ENCODE results near the gene CDK8. TPM values are rescaled to one million over a fixed set of nuclear protein-coding genes. Genes with fewer than 3 reads are reported as not detected.

The CDK8 gene
- total and polyA plus RNA-seq, 9 of the 15 experiments (the other 6 are each of a cell fraction or from before 2014, with no cell fraction given), result 11.3 to 33.7 (median 20.3) TPM

GRCh38 chr13:26257049-26257448 lies 3.1 kb downstream of the CDK8 start:
- Histone ChIP-seq H3K9me3 (replicated peaks; ENCODE audit: control insufficient read depth, insufficient read depth, low read depth, low read length) (no peaks in the 10 kb centered on the region), H3K4me2 (ENCODE audit: insufficient read depth, low read length) (no peak overlapping the region), H2AFZ (ENCODE audit: low read depth, low read length) (no peak overlapping the region), H3K4me3 (no peak overlapping the region), H3K36me3 (ENCODE audit: control insufficient read depth, insufficient read depth, low read length) (no peaks in the 10 kb centered on the region), H3K9ac (ENCODE audit: insufficient read depth in 1 of 2, low read depth in 2 of 2, low read length in 2 of 2) (no peak overlapping the region), H3K79me2 (ENCODE audit: control insufficient read depth, insufficient read depth, low read length) (peaks cover 76% of the 10 kb centered on the region), H3K27ac (ENCODE audit: extremely low read depth, low read depth, low read length) (no peak overlapping the region), H3K27me3 (ENCODE audit: control insufficient read depth in 2 of 2, insufficient read depth in 2 of 2, low read length in 2 of 2) (no peaks in the 10 kb centered on the region), H3K4me1 (replicated peaks in 1 of 2; ENCODE audit: control insufficient read depth in 2 of 2, insufficient read depth in 2 of 2, low read length in 2 of 2) (peaks cover 0 to 2% of the 10 kb centered on the region in 2 experiments; a peak in 4 of 5 replicates), H4K20me1 (replicated peaks; ENCODE audit: control insufficient read depth, insufficient read depth, low read length) (no peaks in the 10 kb centered on the region; the same call in none of the 2 replicates), H3K9me1 (ENCODE audit: control insufficient read depth, insufficient read depth, low read length) (no peaks in the 10 kb centered on the region)
- BruUV-seq (replicated peaks), result no TSS peak
- no peak for ATAC-seq
- 40% methylated on average over 2 of the region's 2 CpGs for WGBS (ENCODE audit: insufficient coverage, low coverage, missing lambda C conversion rate)
- no peak for DNase-seq (ENCODE audit: extremely low read depth in 1 of 4, low spot score in 3 of 4)
- POLR2A ChIA-PET, result no interaction called here
- in situ Hi-C loops (cut with MboI), result no loop called here
- intact Hi-C loops (cut with micrococcal nuclease), result no loop called here
- no peak for FAIRE-seq
- CTCF ChIA-PET (ENCODE audit: low intra/inter-chr PET ratio), result no interaction called here
- TF ChIP-seq RAD21 (CRISPR knock-in tag; conservative IDR thresholded peaks at IDR 0.05 in 1 of 2, IDR thresholded peaks at IDR 0.05 in 1 of 2), result no peak
- TF ChIP-seq PTBP1 (IDR thresholded peaks at IDR 0.05; ENCODE audit: low read depth, low read length), result no peak
- no peak for TF ChIP-seq ARID1B (IDR thresholded peaks at IDR 0.05)
- no peak for TF ChIP-seq SMAD3 (CRISPR knock-in tag; conservative IDR thresholded peaks at IDR 0.05)
- TF ChIP-seq CEBPG (CRISPR knock-in tag; IDR thresholded peaks at IDR 0.05), result no peak
- no peak for TF ChIP-seq CEBPG (tag; conservative IDR thresholded peaks at IDR 0.05 in 1 of 2, IDR thresholded peaks at IDR 0.05 in 1 of 2)
- no peak for TF ChIP-seq BCL6 (CRISPR knock-in tag; IDR thresholded peaks at IDR 0.05)
- no peak for TF ChIP-seq NR2F6 (CRISPR knock-in tag; IDR thresholded peaks at IDR 0.05)
- no peak for TF ChIP-seq AFF1 (IDR thresholded peaks at IDR 0.05; ENCODE audit: low read depth in 1 of 2, partially characterized antibody in 2 of 2)
- TF ChIP-seq RFX5 (IDR thresholded peaks at IDR 0.05; ENCODE audit: low read depth, low read length), result no peak
- no peak for TF ChIP-seq GABPB1 (CRISPR knock-in tag; IDR thresholded peaks at IDR 0.05)
- no peak for TF ChIP-seq BRD9 (IDR thresholded peaks at IDR 0.05; ENCODE audit: low read depth, partially characterized antibody)
- TF ChIP-seq, protein P1, sequence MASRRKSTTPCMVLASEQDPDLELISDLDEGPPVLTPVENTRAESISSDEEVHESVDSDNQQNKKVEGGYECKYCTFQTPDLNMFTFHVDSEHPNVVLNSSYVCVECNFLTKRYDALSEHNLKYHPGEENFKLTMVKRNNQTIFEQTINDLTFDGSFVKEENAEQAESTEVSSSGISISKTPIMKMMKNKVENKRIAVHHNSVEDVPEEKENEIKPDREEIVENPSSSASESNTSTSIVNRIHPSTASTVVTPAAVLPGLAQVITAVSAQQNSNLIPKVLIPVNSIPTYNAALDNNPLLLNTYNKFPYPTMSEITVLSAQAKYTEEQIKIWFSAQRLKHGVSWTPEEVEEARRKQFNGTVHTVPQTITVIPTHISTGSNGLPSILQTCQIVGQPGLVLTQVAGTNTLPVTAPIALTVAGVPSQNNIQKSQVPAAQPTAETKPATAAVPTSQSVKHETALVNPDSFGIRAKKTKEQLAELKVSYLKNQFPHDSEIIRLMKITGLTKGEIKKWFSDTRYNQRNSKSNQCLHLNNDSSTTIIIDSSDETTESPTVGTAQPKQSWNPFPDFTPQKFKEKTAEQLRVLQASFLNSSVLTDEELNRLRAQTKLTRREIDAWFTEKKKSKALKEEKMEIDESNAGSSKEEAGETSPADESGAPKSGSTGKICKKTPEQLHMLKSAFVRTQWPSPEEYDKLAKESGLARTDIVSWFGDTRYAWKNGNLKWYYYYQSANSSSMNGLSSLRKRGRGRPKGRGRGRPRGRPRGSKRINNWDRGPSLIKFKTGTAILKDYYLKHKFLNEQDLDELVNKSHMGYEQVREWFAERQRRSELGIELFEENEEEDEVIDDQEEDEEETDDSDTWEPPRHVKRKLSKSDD (conservative IDR thresholded peaks at IDR 0.05; ENCODE audit: low read length), result no peak
- no peak for TF ChIP-seq ZNF639 (CRISPR knock-in tag; conservative IDR thresholded peaks at IDR 0.05 in 1 of 2, IDR thresholded peaks at IDR 0.05 in 1 of 2)
- no peak for TF ChIP-seq CBFA2T2 (conservative IDR thresholded peaks at IDR 0.05)
- TF ChIP-seq SOX6 (IDR thresholded peaks at IDR 0.05), result no peak

Data from K562 (cell line).